Calu3 (cell line): ENCODE data around the gene PRKCZ. TPM values are rescaled to one million over a fixed set of nuclear protein-coding genes. Genes with fewer than 3 reads are reported as not detected.

Experiments used
- BruUV-seq: library from RNA; stranded (reverse); fragments of 400-500 nt; replicated peaks from 2 replicates; lab custom pipeline; 2021; lab: Mats Ljungman, UMichigan
- CTCF ChIA-PET: fragments of 300-600 bp; sonication (Branson Sonifier 250); formaldehyde crosslinking; loops from one replicate; lab custom pipeline; 2022; ENCODE audit warnings: antibody characterized with exemption; lab: Charles Lee
- DNase-seq: peaks from one replicate; pipeline ENCODE4 v3.0.0; 2022
- H3K27ac Mint-ChIP-seq: one replicate; pipeline ENCODE4 v1.8.0; 2022; ENCODE audit warnings: mixed read lengths; ENCODE audit not compliant: unreplicated experiment
- H3K27me3 Mint-ChIP-seq: one replicate; pipeline ENCODE4 v1.8.0; 2022; ENCODE audit warnings: mixed read lengths; ENCODE audit not compliant: unreplicated experiment
- H3K36me3 Mint-ChIP-seq: one replicate; pipeline ENCODE4 v1.8.0; 2022; ENCODE audit warnings: mild to moderate bottlenecking, moderate library complexity, mixed read lengths; ENCODE audit not compliant: insufficient read depth, unreplicated experiment
- H3K4me1 Mint-ChIP-seq: one replicate; pipeline ENCODE4 v1.8.0; 2022; ENCODE audit warnings: mild to moderate bottlenecking, low read depth, mixed read lengths; ENCODE audit not compliant: unreplicated experiment
- H3K4me3 Mint-ChIP-seq: one replicate; pipeline ENCODE4 v1.8.0; 2022; ENCODE audit warnings: mild to moderate bottlenecking, low read depth, moderate library complexity, mixed read lengths; ENCODE audit not compliant: unreplicated experiment
- H3K9me3 Mint-ChIP-seq: one replicate; pipeline ENCODE4 v1.8.0; 2022; ENCODE audit warnings: low read depth, mixed read lengths; ENCODE audit not compliant: unreplicated experiment
- CTCF ChIP-seq: fragments of 200-600 bp; IDR thresholded peaks from one replicate; pipeline ENCODE4 v1.8.0; 2022; ENCODE audit warnings: antibody characterized with exemption; ENCODE audit not compliant: unreplicated experiment
- intact Hi-C: fragments of 100-400 bp; cut with micrococcal nuclease; formaldehyde crosslinking; loops from one replicate; pipeline ENCODE4 v1.10.0; 2022; ENCODE audit not compliant: unreplicated experiment
- total RNA-seq: library from RNA; stranded (reverse); gene quantifications from 2 replicates; pipeline ENCODE4 v1.2.3, GENCODE V29; 2022

Gene PRKCZ
- total RNA-seq, 1 experiment from 2014 or later, result 26.0 TPM

GRCh38 chr1:2180297-2181245 lies 130.4 kb downstream of the PRKCZ start:
- TF ChIP-seq CTCF, result no peak
- no peak overlapping the region for H3K4me3 Mint-ChIP-seq
- CTCF ChIA-PET, result no interaction called here
- peaks cover 10% of the 10 kb centered on the region for H3K36me3 Mint-ChIP-seq
- intact Hi-C loops, result no loop called here
- no peaks in the 10 kb centered on the region for H3K9me3 Mint-ChIP-seq
- BruUV-seq, result no TSS peak
- H3K27ac Mint-ChIP-seq, result no peak overlapping the region
- no peak for DNase-seq
- no peaks in the 10 kb centered on the region for H3K4me1 Mint-ChIP-seq
- no peaks in the 10 kb centered on the region for H3K27me3 Mint-ChIP-seq

- Mint-ChIP-seq H3K27me3 (no peaks in the 10 kb centered on the region), H3K4me1 (no peaks in the 10 kb centered on the region), H3K36me3 (peaks cover 11% of the 10 kb centered on the region), H3K4me3 (no peak overlapping the region), H3K9me3 (no peaks in the 10 kb centered on the region), H3K27ac (no peak overlapping the region)
- DNase-seq, result no peak
- intact Hi-C loops, result no loop called here
- no TSS peak for BruUV-seq
- TF ChIP-seq CTCF, result no peak
- CTCF ChIA-PET, result no interaction called here
Observed at GRCh38 chr1:2181271-2181670, 131.1 kb downstream of the PRKCZ start.

GRCh38 chr1:2181752-2182151 lies 131.5 kb downstream of the PRKCZ start:
- no peak for TF ChIP-seq CTCF
- peaks cover 11% of the 10 kb centered on the region for H3K36me3 Mint-ChIP-seq
- H3K4me1 Mint-ChIP-seq, result no peaks in the 10 kb centered on the region
- DNase-seq, result no peak
- intact Hi-C loops, result no loop called here
- H3K4me3 Mint-ChIP-seq, result no peak overlapping the region
- no TSS peak for BruUV-seq
- no peaks in the 10 kb centered on the region for H3K27me3 Mint-ChIP-seq
- no peaks in the 10 kb centered on the region for H3K9me3 Mint-ChIP-seq
- no peak overlapping the region for H3K27ac Mint-ChIP-seq
- CTCF ChIA-PET, result no interaction called here

GRCh38 chr1:2182376-2182775 lies 132.2 kb downstream of the PRKCZ start:
- BruUV-seq, result no TSS peak
- TF ChIP-seq CTCF, result no peak
- H3K9me3 Mint-ChIP-seq, result no peaks in the 10 kb centered on the region
- CTCF ChIA-PET, result no interaction called here
- H3K4me3 Mint-ChIP-seq, result no peak overlapping the region
- H3K27me3 Mint-ChIP-seq, result no peaks in the 10 kb centered on the region
- no peaks in the 10 kb centered on the region for H3K4me1 Mint-ChIP-seq
- peaks cover 11% of the 10 kb centered on the region for H3K36me3 Mint-ChIP-seq
- no peak for DNase-seq
- intact Hi-C loops, result no loop called here
- no peak overlapping the region for H3K27ac Mint-ChIP-seq
